NCI-H146 treated with DMSO at 0.1 percent for 48 hours (cell line): ENCODE results near the gene EOMES.
A peak's percentile ranks its signal among the peaks of the same experiment; 100 is the strongest.
"Not testable (repeated sequence)": the region's sequence is repeated elsewhere in the genome, so short reads cannot be mapped to it uniquely, and the experiment has no call there.

Experiments used
- DNase-seq: peaks from one replicate; lab custom pipeline; 2025; ENCODE audit not compliant: unreplicated experiment; lab: John Stamatoyannopoulos, UW

Gene EOMES

GRCh38 chr3:27721717-27722564 lies at the start of gene EOMES:
TSS of gene EOMES (minus strand) at chr3:27722323. CDS start at chr3:27722294, 29 bp downstream.
- peak; percentile 7 for DNase-seq

- DNase-seq: not testable (repeated sequence)
Observed at GRCh38 chr3:27770384-27770783, 48.3 kb upstream of the EOMES start.

- no peak for DNase-seq
Observed at GRCh38 chr3:27767000-27767399, 44.9 kb upstream of the EOMES start.

GRCh38 chr3:27758083-27758482 lies 36.0 kb upstream of the EOMES start:
- DNase-seq: no peak

GRCh38 chr3:27756877-27757276 lies 34.8 kb upstream of the EOMES start:
- no peak for DNase-seq

GRCh38 chr3:27752926-27753325 lies 30.8 kb upstream of the EOMES start:
- DNase-seq: no peak

- no peak for DNase-seq
Observed at GRCh38 chr3:27749643-27750042, 27.5 kb upstream of the EOMES start.

GRCh38 chr3:27746838-27747237 lies 24.7 kb upstream of the EOMES start:
- no peak for DNase-seq

- DNase-seq: no peak
Observed at GRCh38 chr3:27740854-27741253, 18.7 kb upstream of the EOMES start.

- no peak for DNase-seq
Observed at GRCh38 chr3:27737091-27737490, 15.0 kb upstream of the EOMES start.

GRCh38 chr3:27730774-27731659 lies 8.9 kb upstream of the EOMES start:
- no peak for DNase-seq

GRCh38 chr3:27729748-27730611 lies 7.9 kb upstream of the EOMES start:
- DNase-seq: no peak

- DNase-seq: no peak
Observed at GRCh38 chr3:27729325-27729724, 7.2 kb upstream of the EOMES start.

GRCh38 chr3:27728195-27729087 lies 6.3 kb upstream of the EOMES start:
- DNase-seq: peak; percentile 40

GRCh38 chr3:27726240-27726639 lies 4.1 kb upstream of the EOMES start:
- no peak for DNase-seq

- no peak for DNase-seq
Observed at GRCh38 chr3:27724459-27725197, 2.5 kb upstream of the EOMES start.

GRCh38 chr3:27723815-27724458 lies 1.8 kb upstream of the EOMES start:
- no peak for DNase-seq

- no peak for DNase-seq
Observed at GRCh38 chr3:27723456-27723814, 1.3 kb upstream of the EOMES start.

- no peak for DNase-seq
Observed at GRCh38 chr3:27723001-27723445, 900 bp upstream of the EOMES start.
